Peyer's patch (tissue), 4 donors: Measurements from ENCODE around the gene VPS26C. TPM values are rescaled to one million over a fixed set of nuclear protein-coding genes. Genes with fewer than 3 reads are reported as not detected.

ENCODE experiments used
- DNase-seq, 3 donors: peaks; one replicate each; pipeline ENCODE4 v3.0.0-alpha.2; 2017 to 2019
- H3K27ac ChIP-seq, 4 donors: fragments of 200-600 bp; sonication (generic); one replicate each; pipeline ENCODE4 v1.5.1; 2016 to 2019
- H3K27me3 ChIP-seq, 2 donors: fragments of 200-600 bp; sonication (generic); one replicate each; pipeline ENCODE4 v1.5.1; 2019
- H3K36me3 ChIP-seq, 3 donors: fragments of 200-600 bp; sonication (generic); one replicate each; pipeline ENCODE4 v1.5.1; 2016 to 2019
- H3K4me1 ChIP-seq, 4 donors: fragments of 200-600 bp; sonication (generic); one replicate each; pipeline ENCODE4 v1.5.1; 2016 to 2019
- H3K4me3 ChIP-seq, 4 donors: fragments of 200-600 bp; sonication (generic); 1 replicate in 3 of 4; 2 replicates in 1 of 4; pipeline ENCODE4 v1.5.1; 2016 to 2019; ENCODE audit warnings: mild to moderate bottlenecking in 1 of 4
- H3K9me3 ChIP-seq, 4 donors: fragments of 200-600 bp; sonication (generic); one replicate each; pipeline ENCODE4 v1.5.1; 2016 to 2019; ENCODE audit warnings: mild to moderate bottlenecking in 1 of 4
- CTCF ChIP-seq, 6 experiments: fragments of 450-650 bp in 4 of 6; fragments of 200-600 bp in 2 of 6; sonication (generic) in 1 of 6; IDR thresholded peaks; one replicate each; pipeline ENCODE4 v1.5.1; 2017 to 2019; ENCODE audit warnings: antibody characterized with exemption in 6 of 6, mild to moderate bottlenecking in 3 of 6, moderate library complexity in 1 of 6
- POLR2A ChIP-seq, 2 donors: fragments of 450-650 bp; IDR thresholded peaks; one replicate each; pipeline ENCODE4 v1.5.1; 2017; ENCODE audit warnings: antibody characterized with exemption in 2 of 2, mild to moderate bottlenecking in 2 of 2, moderate library complexity in 2 of 2
- total RNA-seq, 4 donors: library from RNA; depleted of rRNA; stranded (reverse); fragments of >200 nt; gene quantifications; one replicate each; pipeline ENCODE4 v1.1.0, GENCODE V29; 2016

Gene VPS26C
- total RNA-seq, 4 donors from 2014 or later, result 62.7 to 79.8 (median 76.4) TPM

- TF ChIP-seq POLR2A (IDR thresholded peaks at IDR 0.05) (no peak), CTCF (IDR thresholded peaks at IDR 0.05) (no peak)
- Histone ChIP-seq H3K9me3 (no peaks in the 10 kb centered on the region), H3K27me3 (no peaks in the 10 kb centered on the region), H3K27ac (no peak overlapping the region), H3K36me3 (no peaks in the 10 kb centered on the region), H3K4me1 (no peaks in the 10 kb centered on the region), H3K4me3 (no peak overlapping the region)
- no peak for DNase-seq
Measured at GRCh38 chr21:37249112-37249904, 17.8 kb downstream of the VPS26C start.

GRCh38 chr21:37248298-37248697 is 18.8 kb downstream of the VPS26C start:
- TF ChIP-seq POLR2A (IDR thresholded peaks at IDR 0.05) (no peak), CTCF (IDR thresholded peaks at IDR 0.05) (no peak)

DNA sequence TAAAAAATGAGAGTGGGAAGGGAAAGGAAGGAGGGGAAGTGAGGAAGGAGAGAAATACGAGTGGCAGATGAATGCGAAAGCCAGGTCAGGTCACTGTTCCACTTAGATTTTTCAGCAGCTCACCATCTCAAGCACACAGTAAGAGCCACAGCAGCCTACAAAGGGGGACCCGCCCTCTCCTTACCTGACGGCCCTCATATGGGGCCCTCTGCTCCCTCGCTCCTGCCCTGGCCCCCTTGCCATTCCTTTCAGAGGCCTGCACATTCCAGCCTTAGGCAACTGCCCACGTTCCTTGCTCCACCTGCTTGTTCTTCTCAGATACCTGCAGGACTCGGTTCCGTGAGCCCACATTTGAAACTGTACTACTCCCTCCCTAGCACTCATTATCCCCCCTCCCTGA is 22.0 kb downstream of the VPS26C start:
- H3K9me3 ChIP-seq, result no peaks in the 10 kb centered on the region
- no peak overlapping the region for H3K27ac ChIP-seq
- no peak for DNase-seq
- H3K4me1 ChIP-seq, result no peaks in the 10 kb centered on the region
- no peak overlapping the region for H3K4me3 ChIP-seq
- TF ChIP-seq CTCF (IDR thresholded peaks at IDR 0.05), result no peak
- TF ChIP-seq POLR2A (IDR thresholded peaks at IDR 0.05), result no peak
- peaks cover 0 to 6% (median 0%) of the 10 kb centered on the region in 3 donors for H3K36me3 ChIP-seq
- no peaks in the 10 kb centered on the region for H3K27me3 ChIP-seq

More at GRCh38 chr21:37248298-37248697, 18.8 kb downstream of the VPS26C start:
- Histone ChIP-seq H3K4me1 (no peaks in the 10 kb centered on the region), H3K27ac (no peak overlapping the region), H3K4me3 (no peak overlapping the region), H3K36me3 (no peaks in the 10 kb centered on the region), H3K9me3 (no peaks in the 10 kb centered on the region), H3K27me3 (no peaks in the 10 kb centered on the region)
- DNase-seq, result no peak

DNA sequence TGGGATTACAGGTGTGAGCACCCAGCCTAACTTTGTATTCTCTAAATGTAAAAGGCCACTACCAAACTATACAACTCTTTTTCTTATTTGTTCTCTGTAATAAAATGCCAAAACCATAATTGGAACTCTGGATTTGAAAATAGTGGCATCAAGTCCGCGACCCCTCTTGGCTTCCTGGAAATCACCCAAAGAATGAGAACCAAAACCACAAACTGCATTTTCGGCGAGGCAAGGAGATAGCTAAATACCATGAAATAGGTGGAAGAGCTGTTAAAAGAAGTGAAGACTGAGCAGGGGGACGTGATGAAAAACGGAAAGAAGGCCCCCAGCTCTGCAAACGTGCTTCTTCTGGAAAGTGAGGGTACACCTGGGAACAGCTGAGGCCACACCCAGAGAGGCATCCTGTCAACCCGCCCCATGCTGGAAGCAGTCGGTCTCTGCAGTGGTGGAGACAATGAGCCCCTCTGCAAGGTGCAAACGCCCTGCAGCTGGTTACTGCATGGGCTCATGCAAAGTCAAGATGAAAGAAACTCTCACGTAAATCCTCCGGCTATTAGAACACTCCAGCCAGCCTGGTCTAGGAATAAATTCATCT is 22.5 kb downstream of the VPS26C start:
- H3K4me1 ChIP-seq, result no peaks in the 10 kb centered on the region
- H3K27me3 ChIP-seq, result no peaks in the 10 kb centered on the region
- H3K27ac ChIP-seq, result no peak overlapping the region
- DNase-seq, result no peak
- no peak for TF ChIP-seq POLR2A (IDR thresholded peaks at IDR 0.05)
- TF ChIP-seq CTCF (IDR thresholded peaks at IDR 0.05), result no peak
- peaks cover 0 to 10% (median 0%) of the 10 kb centered on the region in 3 donors for H3K36me3 ChIP-seq
- H3K4me3 ChIP-seq, result no peak overlapping the region
- no peaks in the 10 kb centered on the region for H3K9me3 ChIP-seq

DNA sequence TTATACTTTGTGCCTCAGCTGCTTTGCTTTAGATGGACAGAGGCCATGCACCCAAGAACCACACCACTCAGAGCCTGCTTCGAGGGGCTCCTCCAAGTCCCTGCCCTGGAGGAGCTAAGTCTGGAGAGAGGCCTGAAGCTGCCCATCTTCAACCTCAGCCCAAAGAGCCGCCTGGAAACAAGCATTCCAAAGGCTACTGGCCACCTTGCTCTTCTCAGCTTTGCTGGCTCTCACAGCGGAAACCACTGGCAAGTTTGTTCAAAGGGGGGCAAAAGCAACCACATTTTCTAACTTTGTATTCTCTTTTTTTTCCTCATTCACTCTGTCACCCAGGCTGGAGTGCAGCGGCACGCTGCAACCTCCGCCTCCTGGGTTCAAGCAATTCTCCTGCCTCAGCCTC is 23.2 kb downstream of the VPS26C start:
- Histone ChIP-seq H3K4me1 (no peaks in the 10 kb centered on the region), H3K36me3 (peaks cover 0 to 11% (median 0%) of the 10 kb centered on the region in 3 donors), H3K27ac (no peak overlapping the region), H3K4me3 (no peak overlapping the region), H3K27me3 (no peaks in the 10 kb centered on the region), H3K9me3 (no peaks in the 10 kb centered on the region)
- DNase-seq, result no peak
- TF ChIP-seq CTCF (IDR thresholded peaks at IDR 0.05) (no peak), POLR2A (IDR thresholded peaks at IDR 0.05) (no peak)
